H9 (cell line): ENCODE results near the gene CSHL1. TPM values are rescaled to one million over a fixed set of nuclear protein-coding genes. Genes with fewer than 3 reads are reported as not detected.
"Not testable (repeated sequence)": the region's sequence is repeated elsewhere in the genome, so short reads cannot be mapped to it uniquely, and the experiment has no call there.

Experiments used
- DNase-seq: peaks from one replicate; pipeline ENCODE4 v3.0.0-alpha.2; 2017
- H2AFZ ChIP-seq: one replicate; pipeline ENCODE4 v1.6.1; 2013; ENCODE audit warnings: mild to moderate bottlenecking, low read length, control low read depth, moderate library complexity
- H2AK5ac ChIP-seq: 2 replicates; pipeline ENCODE4 v1.6.1; 2013; ENCODE audit warnings: low read length, control low read depth, mixed read lengths; ENCODE audit not compliant: insufficient read length
- H2BK120ac ChIP-seq: one replicate; pipeline ENCODE4 v1.6.1; 2013; ENCODE audit warnings: low read depth, mild to moderate bottlenecking, low read length, control low read depth, inconsistent platforms; ENCODE audit not compliant: poor library complexity, severe bottlenecking
- H2BK12ac ChIP-seq: 2 replicates; pipeline ENCODE4 v1.6.1; 2013; ENCODE audit warnings: low read length, control low read depth, mixed read lengths, low read depth; ENCODE audit not compliant: insufficient read length
- H2BK15ac ChIP-seq: 2 replicates; pipeline ENCODE4 v1.6.1; 2013; ENCODE audit warnings: low read depth, low read length, control low read depth
- H2BK20ac ChIP-seq: one replicate; pipeline ENCODE4 v1.6.1; 2013; ENCODE audit warnings: low read depth, mild to moderate bottlenecking, low read length, control low read depth, inconsistent platforms; ENCODE audit not compliant: poor library complexity, severe bottlenecking
- H2BK5ac ChIP-seq: 2 replicates; pipeline ENCODE4 v1.6.1; 2013; ENCODE audit warnings: low read length, control low read depth, mixed read lengths; ENCODE audit not compliant: insufficient read length
- H3K14ac ChIP-seq: 2 replicates; pipeline ENCODE4 v1.6.1; 2013; ENCODE audit warnings: low read length, control low read depth; ENCODE audit not compliant: insufficient read depth
- H3K18ac ChIP-seq: 2 replicates; pipeline ENCODE4 v1.6.1; 2013; ENCODE audit warnings: low read depth, mild to moderate bottlenecking, mixed read lengths, low read length, control low read depth; ENCODE audit not compliant: insufficient read length
- H3K23ac ChIP-seq: 2 replicates; pipeline ENCODE4 v1.6.1; 2013; ENCODE audit warnings: low read length, control low read depth, mixed read lengths, low read depth; ENCODE audit not compliant: insufficient read length
- H3K23me2 ChIP-seq: 2 replicates; pipeline ENCODE4 v1.6.1; 2013; ENCODE audit warnings: low read depth, mild to moderate bottlenecking, mixed read lengths, low read length, control low read depth; ENCODE audit not compliant: insufficient read length, poor library complexity, severe bottlenecking
- H3K27ac ChIP-seq: 2 replicates; pipeline ENCODE4 v1.5.1; 2013; ENCODE audit warnings: low read length, control low read depth, mixed read lengths, low read depth; ENCODE audit not compliant: insufficient read length
- H3K27me3 ChIP-seq: 2 replicates; pipeline ENCODE4 v1.6.1; 2013; ENCODE audit warnings: low read length, control low read depth, inconsistent platforms; ENCODE audit not compliant: insufficient read depth
- H3K4ac ChIP-seq: 2 replicates; pipeline ENCODE4 v1.6.1; 2013; ENCODE audit warnings: low read depth, mild to moderate bottlenecking, control low read depth, inconsistent platforms, low read length, moderate library complexity
- H3K4me1 ChIP-seq: 2 replicates; pipeline ENCODE4 v1.6.1; 2013; ENCODE audit warnings: low read length, control low read depth, inconsistent platforms; ENCODE audit not compliant: insufficient read depth
- H3K4me2 ChIP-seq: 2 replicates; pipeline ENCODE4 v1.6.1; 2013; ENCODE audit warnings: low read length, control low read depth, mixed read lengths; ENCODE audit not compliant: insufficient read length, insufficient read depth
- H3K56ac ChIP-seq: 2 replicates; pipeline ENCODE4 v1.6.1; 2013; ENCODE audit warnings: low read depth, mild to moderate bottlenecking, mixed read lengths, low read length, control low read depth; ENCODE audit not compliant: insufficient read length
- H3K79me1 ChIP-seq: 2 replicates; pipeline ENCODE4 v1.6.1; 2013; ENCODE audit warnings: low read depth, mild to moderate bottlenecking, moderate library complexity, low read length, control low read depth, inconsistent platforms; ENCODE audit not compliant: insufficient read depth, poor library complexity, severe bottlenecking
- H3K79me2 ChIP-seq: 2 replicates; pipeline ENCODE4 v1.6.1; 2013; ENCODE audit warnings: low read length, control low read depth, inconsistent platforms; ENCODE audit not compliant: insufficient read depth
- H3K9ac ChIP-seq: 2 replicates; pipeline ENCODE4 v1.6.1; 2013; ENCODE audit warnings: low read length, control low read depth, mixed read lengths; ENCODE audit not compliant: insufficient read length; ENCODE audit errors: extremely low read depth
- H3K9me3 ChIP-seq: one replicate; pipeline ENCODE4 v1.6.1; 2013; ENCODE audit warnings: low read depth, low read length, inconsistent platforms; ENCODE audit not compliant: control insufficient read depth
- H3T11ph ChIP-seq: one replicate; pipeline ENCODE4 v1.6.1; 2013; ENCODE audit warnings: mild to moderate bottlenecking, low read length, control low read depth, inconsistent platforms
- H4K20me1 ChIP-seq: one replicate; pipeline ENCODE4 v1.6.1; 2013; ENCODE audit not compliant: control insufficient read depth, insufficient read length, insufficient read depth
- H4K5ac ChIP-seq: 2 replicates; pipeline ENCODE4 v1.6.1; 2013; ENCODE audit warnings: low read depth, mild to moderate bottlenecking, mixed read lengths, low read length, control low read depth; ENCODE audit not compliant: insufficient read length
- H4K8ac ChIP-seq: replicated peaks from 2 replicates; pipeline ENCODE4 v1.6.1; 2013; ENCODE audit warnings: low read length, control low read depth, mixed read lengths, low read depth; ENCODE audit not compliant: insufficient read length
- H4K91ac ChIP-seq: 2 replicates; pipeline ENCODE4 v1.6.1; 2013; ENCODE audit warnings: low read depth, mild to moderate bottlenecking, moderate library complexity, mixed read lengths, low read length, control low read depth; ENCODE audit not compliant: insufficient read length
- H3K27ac Mint-ChIP-seq, 3 experiments: 2 replicates in 2 of 3; 3 replicates in 1 of 3; pipeline ENCODE4 v1.8.0; 2020 to 2021; ENCODE audit warnings: mixed read lengths in 3 of 3, mild to moderate bottlenecking in 1 of 3, moderate library complexity in 1 of 3
- H3K27me3 Mint-ChIP-seq: 2 replicates; pipeline ENCODE4 v1.8.0; 2021; ENCODE audit warnings: low read depth, mild to moderate bottlenecking, moderate library complexity, mixed read lengths
- H3K36me3 Mint-ChIP-seq, 3 experiments: 2 replicates in 2 of 3; 3 replicates in 1 of 3; pipeline ENCODE4 v1.8.0; 2020 to 2021; ENCODE audit warnings: low read depth in 3 of 3, mixed read lengths in 3 of 3; ENCODE audit not compliant: insufficient read depth in 1 of 3
- H3K4me1 Mint-ChIP-seq, 2 experiments: 2 replicates each; pipeline ENCODE4 v1.8.0; 2020; ENCODE audit warnings: mixed read lengths in 2 of 2
- H3K4me3 Mint-ChIP-seq, 2 experiments: 2 replicates in 1 of 2; 3 replicates in 1 of 2; pipeline ENCODE4 v1.8.0; 2020 to 2021; ENCODE audit warnings: mild to moderate bottlenecking in 2 of 2, mixed read lengths in 2 of 2, moderate library complexity in 1 of 2
- H3K9me3 Mint-ChIP-seq, 2 experiments: 2 replicates in 1 of 2; 3 replicates in 1 of 2; pipeline ENCODE4 v1.8.0; 2020; ENCODE audit warnings: mild to moderate bottlenecking in 2 of 2, mixed read lengths in 2 of 2, moderate library complexity in 1 of 2
- CTCF ChIP-seq: fragments of 200-600 bp; sonication (generic); conservative IDR thresholded peaks from 3 replicates; pipeline ENCODE4 v1.8.0; 2021; ENCODE audit warnings: antibody characterized with exemption, mild to moderate bottlenecking
- WGBS: extraction: QIAGEN DNeasy Blood & Tissue Kit; methylation state at CpG from one replicate; pipeline ENCODE4 v1.1.7; 2013; ENCODE audit warnings: missing lambda C conversion rate, low lambda C conversion rate, mixed read lengths; ENCODE audit not compliant: insufficient read length; ENCODE audit errors: extremely low coverage; 5-methylcytosine and 5-hydroxymethylcytosine counted together
- total RNA-seq: library from RNA; stranded (reverse); gene quantifications from 2 replicates; pipeline ENCODE4 v1.2.1, GENCODE V29; 2021

Gene CSHL1
- total RNA-seq, 1 experiment from 2014 or later = not detected

GRCh38 chr17:63916566-63917185 is 5.6 kb upstream of the CSHL1 start:
- H2BK15ac ChIP-seq = no peak overlapping the region
- H4K8ac ChIP-seq = no peak overlapping the region
- peaks cover 19% of the 10 kb centered on the region for H3K27me3 Mint-ChIP-seq
- H3K14ac ChIP-seq = no peak overlapping the region
- H4K20me1 ChIP-seq = no peaks in the 10 kb centered on the region
- no peaks in the 10 kb centered on the region for H3K79me1 ChIP-seq
- no peak overlapping the region for H3K27ac ChIP-seq
- H2BK20ac ChIP-seq = no peak overlapping the region
- no peak overlapping the region for H2AFZ ChIP-seq
- H3T11ph ChIP-seq = no peak overlapping the region
- no peak overlapping the region for H3K9ac ChIP-seq
- no peak overlapping the region for H3K18ac ChIP-seq
- TF ChIP-seq CTCF = no peak
- H3K9me3 Mint-ChIP-seq = no peaks in the 10 kb centered on the region; a peak in 1 of 5 replicates
- no peak for DNase-seq
- no peak overlapping the region for H2BK5ac ChIP-seq
- no peaks in the 10 kb centered on the region for H3K27me3 ChIP-seq
- H3K36me3 Mint-ChIP-seq = no peaks in the 10 kb centered on the region
- peaks cover 17 to 29% of the 10 kb centered on the region in 2 experiments for H3K4me1 Mint-ChIP-seq
- no peak overlapping the region; a peak in 1 of 5 replicates for H3K4me3 Mint-ChIP-seq
- H3K4me1 ChIP-seq = peaks cover 3% of the 10 kb centered on the region; the same call in 1 of the 2 replicates
- H3K79me2 ChIP-seq = no peaks in the 10 kb centered on the region
- no peak overlapping the region for H3K56ac ChIP-seq
- no peak overlapping the region for H2AK5ac ChIP-seq
- no CpG with 5 or more reads among the region's 12 CpGs for whole genome bisulfite sequencing
- no peak overlapping the region for H3K23ac ChIP-seq
- no peak overlapping the region for H2BK120ac ChIP-seq
- no peak overlapping the region for H3K4ac ChIP-seq
- H3K4me2 ChIP-seq = no peak overlapping the region
- H3K27ac Mint-ChIP-seq = no peak overlapping the region
- H2BK12ac ChIP-seq = no peak overlapping the region
- no peaks in the 10 kb centered on the region for H3K9me3 ChIP-seq
- H4K91ac ChIP-seq = no peak overlapping the region
- H4K5ac ChIP-seq = no peak overlapping the region
- no peaks in the 10 kb centered on the region for H3K23me2 ChIP-seq

GRCh38 chr17:63915753-63916152 is 4.7 kb upstream of the CSHL1 start:
- not testable (repeated sequence) for H3K56ac ChIP-seq, H3K27me3 ChIP-seq, H3K4me1 ChIP-seq, H3K4ac ChIP-seq, H3T11ph ChIP-seq, H3K79me2 ChIP-seq, H3K23ac ChIP-seq, H2BK120ac ChIP-seq, H2BK20ac ChIP-seq, H3K9me3 ChIP-seq, H3K36me3 Mint-ChIP-seq, H3K23me2 ChIP-seq, H3K79me1 ChIP-seq, H3K18ac ChIP-seq, H2BK5ac ChIP-seq, DNase-seq, H2BK15ac ChIP-seq, H4K8ac ChIP-seq, H2BK12ac ChIP-seq, H3K9me3 Mint-ChIP-seq, H3K14ac ChIP-seq, H4K20me1 ChIP-seq, H3K9ac ChIP-seq, H2AFZ ChIP-seq, H3K27ac Mint-ChIP-seq, H4K91ac ChIP-seq, H3K4me3 Mint-ChIP-seq, H4K5ac ChIP-seq, H2AK5ac ChIP-seq, H3K4me2 ChIP-seq, H3K27ac ChIP-seq
- WGBS = no CpG with 5 or more reads among the region's 10 CpGs
- Mint-ChIP-seq H3K4me1 (peaks cover 21 to 36% of the 10 kb centered on the region in 2 experiments), H3K27me3 (peaks cover 19% of the 10 kb centered on the region)
